NB4 (cell line): Measurements from ENCODE around the gene CIB1.
A peak's percentile ranks its signal among the peaks of the same experiment; 100 is the strongest.

Source experiments
- CTCF ChIP-seq: IDR thresholded peaks from one replicate; pipeline ENCODE4 v1.5.1; 2012; ENCODE audit warnings: low read depth, low read length
- MAX ChIP-seq: IDR thresholded peaks from 2 replicates; pipeline ENCODE4 v1.6.1; 2011; ENCODE audit warnings: low read depth, low read length
- MYC ChIP-seq: IDR thresholded peaks from 2 replicates; pipeline ENCODE4 v1.6.1; 2011; ENCODE audit warnings: low read depth, low read length
- POLR2A ChIP-seq: IDR thresholded peaks from 2 replicates; pipeline ENCODE4 v1.6.1; 2011; ENCODE audit warnings: mild to moderate bottlenecking; ENCODE audit not compliant: insufficient read length; ENCODE audit errors: extremely low read depth

- TF ChIP-seq CTCF (no peak), MAX (no peak), POLR2A (no peak), MYC (0 out of 2 replicates have a peak, but pooled peaks have one; percentile 12)
Measured at GRCh38 chr15:90205886-90206285, 27.9 kb downstream of the CIB1 start.
